HPDE6-E6E7 (cell line): ENCODE measurements around the gene HCFC1.

Experiments used
- DNase-seq: peaks from one replicate; pipeline ENCODE4 v3.0.0; 2011; ENCODE audit warnings: missing footprints; ENCODE audit errors: extremely low spot score

Gene HCFC1

DNA sequence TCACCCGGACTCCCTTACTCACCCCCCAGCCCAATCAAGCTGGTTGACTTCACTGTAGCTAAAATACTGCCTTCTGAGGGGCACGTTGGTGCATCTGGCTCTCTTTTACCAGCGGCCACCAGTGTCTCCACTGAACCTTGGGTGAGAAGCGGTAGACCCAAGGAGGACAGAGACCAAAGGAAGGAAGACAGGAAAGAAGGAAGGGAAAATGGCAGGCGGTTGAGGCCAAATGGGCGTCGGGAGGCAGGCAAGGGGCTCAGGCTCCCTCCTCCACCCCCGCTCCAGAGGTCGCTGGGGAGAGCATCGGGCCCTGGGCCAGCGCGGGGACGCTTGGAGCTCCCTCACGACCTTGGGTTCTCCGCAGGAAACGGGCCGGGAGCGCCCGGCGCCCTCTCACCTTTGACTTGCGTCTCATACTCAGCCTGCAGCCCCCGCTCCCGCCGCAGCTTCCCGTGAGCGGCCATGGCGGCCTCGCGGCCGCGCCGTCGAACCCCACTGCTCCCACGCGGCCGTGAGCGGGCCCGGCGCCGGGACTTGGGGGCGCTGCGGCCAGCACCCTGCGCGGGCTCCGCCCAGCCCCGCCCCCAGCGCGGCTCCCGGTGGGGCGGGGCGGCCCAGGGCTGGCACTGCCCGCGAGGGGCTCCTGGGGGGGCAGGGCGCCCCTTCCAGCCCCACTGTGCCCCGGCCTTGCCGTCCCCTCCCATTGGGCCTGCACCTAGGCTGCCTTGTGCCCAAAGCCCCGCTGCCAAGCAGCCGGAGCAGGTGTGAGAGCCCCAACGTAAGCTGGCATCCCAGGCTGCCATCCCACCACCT is 45.7 kb downstream of the HCFC1 start, which contains the start of gene ARHGAP4:
ARHGAP4 (minus strand) TSS at position 526 of the 813 bp plus-strand sequence; CDS start at position 464, 62 bp downstream.
- DNase-seq, result no peak

DNA sequence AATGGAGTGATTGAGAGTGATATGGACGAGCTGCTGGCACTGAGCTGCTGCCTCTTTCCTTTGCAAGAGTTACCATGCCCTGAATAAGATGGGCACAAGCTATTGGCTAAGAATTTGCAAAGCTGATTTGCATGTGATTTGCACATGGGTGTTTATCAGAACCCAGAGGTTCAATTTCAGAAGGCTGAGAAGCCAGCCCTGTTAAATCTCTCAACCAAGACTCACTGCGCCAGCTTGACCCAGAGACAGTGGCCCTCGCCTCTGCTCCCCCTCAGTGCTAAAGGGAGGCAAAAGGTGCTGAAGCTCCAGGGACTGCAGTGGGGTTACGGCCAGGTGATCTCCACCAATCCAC is 46.3 kb downstream of the HCFC1 start:
- DNase-seq, result no peak

DNA sequence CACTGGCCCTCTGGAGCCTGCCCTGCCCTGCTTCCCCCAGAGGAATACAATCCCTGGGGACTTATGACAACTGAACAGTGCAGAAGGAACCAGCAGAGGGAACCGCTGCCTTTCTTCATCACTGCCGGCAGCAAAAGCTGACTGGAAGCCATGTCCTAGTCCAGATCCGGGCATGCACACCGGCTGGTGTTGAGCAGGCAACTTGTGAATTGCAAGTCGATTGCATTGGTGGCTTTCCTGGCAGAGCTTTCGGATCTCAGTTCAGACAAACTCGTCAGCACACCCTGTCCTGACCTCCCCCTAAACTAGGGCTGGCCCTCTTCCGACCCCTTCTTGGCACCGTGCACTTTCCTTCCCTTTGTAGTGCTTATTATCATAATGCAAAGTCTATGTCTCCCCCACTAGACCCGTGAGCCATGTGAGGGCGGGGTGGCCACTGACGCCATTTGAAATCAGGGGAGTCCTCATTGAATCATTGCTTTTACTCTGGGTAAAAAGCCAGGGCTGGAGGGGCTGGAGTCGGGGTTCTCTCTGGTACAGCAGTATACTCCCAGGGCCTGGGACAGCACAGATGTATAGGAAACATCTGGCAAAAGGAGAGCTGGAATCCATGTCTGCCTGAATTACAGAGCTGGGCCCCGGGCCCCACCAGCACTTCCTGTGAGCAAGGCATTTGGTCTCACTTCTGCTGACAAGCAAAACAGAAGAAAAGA is 47.3 kb downstream of the HCFC1 start:
- DNase-seq, result no peak

DNA sequence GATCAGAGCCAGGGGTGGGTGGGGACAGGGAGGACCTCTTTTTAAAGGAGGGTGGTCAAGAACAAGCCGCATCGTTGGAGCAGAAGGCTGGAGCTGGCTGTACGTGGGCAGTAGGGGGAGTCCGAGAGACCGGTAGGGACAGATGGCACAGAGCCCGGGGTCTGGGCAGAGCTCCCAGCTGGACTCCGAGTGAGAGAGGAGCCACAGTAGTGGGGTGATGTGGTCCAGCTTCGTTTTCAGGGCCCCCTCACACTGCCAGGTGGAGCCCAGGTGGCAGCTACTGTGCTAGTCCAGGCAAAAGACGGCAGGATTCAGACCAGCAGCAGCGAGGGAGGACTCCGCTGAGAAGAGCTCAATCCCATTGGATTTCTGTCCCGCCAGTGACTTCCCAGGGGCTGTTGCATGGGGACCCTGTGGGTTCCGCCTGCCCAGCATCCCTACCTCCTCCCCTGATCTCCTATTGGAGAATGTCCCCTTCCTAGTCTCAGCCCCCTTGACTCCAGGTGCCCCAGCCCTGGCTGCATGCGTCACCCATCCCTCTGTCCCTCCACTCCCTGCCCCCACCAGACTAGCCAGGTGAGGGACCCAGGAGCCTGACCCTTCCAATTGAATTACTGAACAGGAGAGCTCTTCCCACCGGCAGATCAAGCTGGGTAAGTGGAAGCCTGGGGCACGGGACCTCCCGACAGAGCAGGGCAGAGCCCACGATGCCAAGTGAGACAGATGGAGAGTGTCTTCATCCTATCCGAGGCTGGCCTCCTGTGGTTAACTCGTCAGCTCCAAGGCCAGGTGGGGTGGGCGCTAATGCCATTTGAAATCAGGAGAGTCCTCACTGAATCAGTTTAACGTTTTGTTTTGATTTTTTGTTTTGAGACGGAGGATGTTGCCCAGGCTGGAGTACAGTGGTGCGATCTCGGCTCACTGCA is 48.4 kb downstream of the HCFC1 start:
- peak; percentile 72 for DNase-seq

DNA sequence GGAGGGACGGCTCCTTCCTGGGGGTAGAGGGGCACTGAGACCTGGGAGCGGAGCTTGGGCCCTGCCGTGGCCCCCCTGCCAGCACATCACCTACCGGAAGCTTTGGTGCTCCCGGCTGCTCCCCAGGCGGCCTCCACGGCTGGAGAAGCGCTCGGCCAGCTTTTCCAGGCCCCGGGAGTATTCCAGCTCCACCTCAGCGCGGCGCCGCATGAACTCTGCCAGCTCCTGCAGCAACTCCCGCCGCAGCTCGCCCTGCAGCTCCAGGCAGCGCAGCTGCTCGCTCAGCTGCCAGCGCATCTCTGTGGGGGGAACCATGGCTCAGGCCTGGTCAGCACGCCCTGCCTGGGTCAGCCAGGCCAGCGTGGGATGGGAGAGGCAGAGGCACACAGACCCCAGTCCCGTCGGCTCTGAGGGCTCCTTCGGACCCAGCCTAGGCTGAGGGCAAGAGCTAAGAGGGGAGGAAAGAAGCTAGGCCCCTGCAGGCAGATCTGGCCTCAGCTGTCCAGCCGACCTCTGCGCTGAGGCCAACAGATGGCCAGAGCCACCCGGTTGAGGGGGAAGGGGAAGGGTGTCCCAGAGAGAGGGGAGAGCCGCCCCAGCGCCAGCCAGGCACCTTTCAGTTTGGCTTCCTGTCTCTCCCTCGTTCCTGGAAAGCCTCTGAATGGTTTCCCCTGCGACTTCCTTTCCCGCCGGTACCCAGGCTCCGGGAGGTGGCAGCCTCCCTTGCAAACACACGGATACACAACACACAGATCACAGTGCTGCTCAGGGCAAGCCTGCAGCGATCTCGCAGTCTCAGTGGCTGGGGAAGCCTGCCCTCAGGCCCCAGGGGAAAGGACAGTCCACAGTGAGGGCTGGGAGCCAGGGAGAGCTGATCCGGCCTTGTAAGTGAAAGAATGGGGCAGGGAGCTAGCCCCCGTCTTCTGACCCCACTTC is 49.8 kb downstream of the HCFC1 start:
- DNase-seq, result no peak

DNA sequence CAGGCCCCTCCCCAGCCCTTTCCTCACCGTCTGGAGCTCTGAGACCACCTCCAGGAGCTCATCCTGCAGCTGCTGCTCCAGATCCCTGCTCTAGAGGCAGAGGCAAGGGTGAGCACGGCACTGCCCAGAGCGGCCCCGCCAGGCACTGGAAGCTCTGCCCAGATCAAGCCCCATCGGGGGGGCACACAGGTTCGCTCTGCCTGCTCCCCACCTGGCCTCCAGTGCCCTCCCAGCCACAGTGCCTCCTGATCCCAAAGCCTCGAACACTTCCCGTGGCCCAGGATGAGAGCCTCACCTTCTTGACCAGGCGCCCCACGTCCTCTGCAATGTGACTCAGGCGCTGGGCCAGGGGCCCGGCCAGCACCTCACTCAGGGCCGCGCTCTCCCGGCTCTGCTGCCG is 50.5 kb downstream of the HCFC1 start:
- DNase-seq, result no peak

DNA sequence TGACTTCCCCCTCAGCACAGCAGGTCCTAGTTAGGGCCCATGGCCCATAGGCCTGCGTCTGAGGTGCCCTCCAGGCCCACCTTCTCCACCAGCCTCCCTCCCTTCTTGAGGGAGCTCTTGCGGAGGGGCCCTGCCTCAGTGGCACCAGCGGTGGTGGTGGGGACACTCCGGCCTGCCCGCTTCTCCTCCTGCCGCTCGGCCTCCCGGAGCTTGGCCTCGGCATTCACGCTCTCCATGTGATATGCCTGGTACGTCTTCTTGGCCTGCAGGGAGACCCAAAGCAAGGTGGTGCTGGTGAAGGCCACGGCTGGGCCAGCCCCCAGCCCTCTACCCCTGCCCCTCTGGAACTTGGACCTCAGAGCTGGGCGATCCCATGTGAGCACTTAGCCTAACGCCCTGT is 51.1 kb downstream of the HCFC1 start:
- no peak for DNase-seq

DNA sequence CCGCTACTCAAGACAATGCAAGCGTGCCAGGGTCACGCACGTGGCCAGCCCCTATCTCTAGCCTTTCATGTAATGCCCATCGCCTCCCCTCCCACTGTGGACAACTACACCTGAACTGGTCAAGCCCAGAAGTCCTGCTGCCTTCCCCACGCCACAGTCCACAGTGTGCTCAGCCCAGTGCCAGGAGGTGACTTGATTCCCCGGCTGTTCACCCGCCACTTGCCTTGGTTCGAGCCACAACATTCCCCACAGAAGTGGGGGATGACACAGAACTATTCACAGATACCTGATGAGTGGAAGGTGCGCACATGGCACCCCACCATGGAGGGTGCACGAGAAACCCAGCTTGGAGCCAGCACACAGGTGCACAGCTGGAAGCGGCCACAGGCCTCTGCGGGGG is 52.3 kb downstream of the HCFC1 start:
- no peak for DNase-seq

DNA sequence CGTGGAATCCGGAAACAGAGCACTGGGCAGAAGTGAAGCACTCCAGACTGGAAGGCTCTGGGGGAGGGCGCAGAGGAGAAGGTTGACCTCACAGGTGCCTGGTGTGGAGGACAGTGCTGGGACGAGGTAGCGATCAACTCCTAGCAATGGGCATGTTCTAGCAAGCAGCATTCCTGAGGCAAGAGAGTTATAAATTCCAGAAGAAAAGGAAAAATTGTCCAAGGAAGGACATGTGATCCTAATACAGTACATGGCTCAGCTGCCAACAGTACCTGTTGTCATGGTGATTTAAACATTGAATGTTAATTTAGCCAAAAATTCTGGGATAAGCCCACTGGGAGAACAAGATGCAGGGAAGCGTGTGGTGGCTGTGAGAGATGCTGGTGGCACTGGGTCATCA is 53.7 kb downstream of the HCFC1 start:
- DNase-seq, result peak; percentile 67

DNA sequence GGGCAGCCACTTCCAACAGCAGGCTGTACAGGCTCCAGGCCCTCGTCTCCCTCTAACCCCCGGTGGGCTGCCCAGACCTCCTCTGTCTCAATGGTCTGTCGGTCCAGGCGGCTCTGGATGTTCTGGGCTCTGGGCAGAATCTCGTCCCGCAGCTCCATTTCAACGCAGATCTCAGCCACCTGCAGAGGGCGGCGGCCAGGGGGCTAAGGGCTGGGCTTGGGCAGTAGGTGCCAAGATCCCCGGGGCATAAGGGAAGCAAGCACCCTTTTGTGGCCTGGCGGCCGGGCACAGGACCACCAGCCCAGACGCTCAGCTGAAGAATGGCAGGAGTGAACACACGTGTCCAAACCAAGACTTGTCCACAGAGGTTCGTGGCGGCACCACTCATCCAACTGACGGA is 57.9 kb downstream of the HCFC1 start:
- no peak for DNase-seq

DNA sequence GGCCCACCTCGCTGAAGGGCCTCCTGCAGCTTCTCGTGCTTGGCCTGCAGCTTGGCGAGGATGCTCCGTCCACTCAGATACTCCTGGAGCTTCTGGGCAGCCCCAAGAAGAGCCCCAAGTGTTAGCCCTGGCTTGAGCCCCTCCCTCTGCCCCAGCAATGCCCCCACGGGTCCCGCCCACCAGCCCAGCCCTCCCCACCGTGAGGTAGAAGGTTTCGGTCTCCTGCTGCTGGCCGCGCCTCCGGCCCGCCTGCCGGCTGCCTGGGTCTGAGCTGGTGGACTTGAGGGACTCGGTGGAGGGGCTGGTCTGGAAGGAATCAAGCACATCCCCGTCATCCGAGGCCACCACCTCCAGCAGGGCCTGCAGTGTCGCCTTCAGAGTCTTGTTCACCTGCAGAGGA is 58.4 kb downstream of the HCFC1 start:
- no peak for DNase-seq

DNA sequence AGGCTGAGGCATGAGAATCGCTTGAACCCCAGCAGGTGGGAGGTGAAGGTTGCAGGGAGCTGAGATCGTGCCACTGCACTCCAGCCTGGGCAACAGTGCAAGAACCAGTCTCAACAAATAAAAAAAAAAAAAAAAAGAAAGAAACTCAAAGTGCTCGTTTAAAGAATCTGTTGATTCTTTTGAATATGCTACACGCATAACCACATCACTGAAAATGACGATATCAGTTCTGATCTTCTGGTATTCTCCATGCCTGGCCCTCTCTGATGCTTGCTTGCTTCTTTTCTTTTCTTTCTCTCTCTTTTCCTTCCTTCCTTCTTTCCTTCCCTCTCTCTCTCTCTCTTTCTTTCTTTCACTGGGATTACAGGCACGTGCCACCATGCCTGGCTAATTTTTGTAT is 59.8 kb downstream of the HCFC1 start:
- DNase-seq, result no peak

DNA sequence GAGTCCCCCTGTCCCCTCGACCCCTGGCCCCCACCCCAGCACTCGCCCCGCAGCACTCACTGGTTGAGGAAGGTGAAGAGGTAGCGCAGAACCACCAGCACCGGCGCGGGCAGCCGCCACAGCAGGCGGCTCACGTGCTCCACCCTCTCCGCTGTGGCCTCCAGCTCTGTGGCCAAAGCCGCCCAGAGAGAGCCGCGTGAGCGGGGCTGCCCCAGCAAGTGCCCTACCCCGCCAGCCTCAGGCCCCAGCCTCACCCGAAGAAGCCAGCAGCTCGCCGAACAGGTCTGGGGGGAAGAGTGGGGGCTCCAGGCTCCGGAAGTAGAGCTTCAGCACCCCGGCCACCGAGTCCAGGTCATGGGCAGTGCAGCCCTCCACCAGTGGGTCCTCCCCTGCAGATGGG is 61.2 kb downstream of the HCFC1 start:
- DNase-seq, result no peak

DNA sequence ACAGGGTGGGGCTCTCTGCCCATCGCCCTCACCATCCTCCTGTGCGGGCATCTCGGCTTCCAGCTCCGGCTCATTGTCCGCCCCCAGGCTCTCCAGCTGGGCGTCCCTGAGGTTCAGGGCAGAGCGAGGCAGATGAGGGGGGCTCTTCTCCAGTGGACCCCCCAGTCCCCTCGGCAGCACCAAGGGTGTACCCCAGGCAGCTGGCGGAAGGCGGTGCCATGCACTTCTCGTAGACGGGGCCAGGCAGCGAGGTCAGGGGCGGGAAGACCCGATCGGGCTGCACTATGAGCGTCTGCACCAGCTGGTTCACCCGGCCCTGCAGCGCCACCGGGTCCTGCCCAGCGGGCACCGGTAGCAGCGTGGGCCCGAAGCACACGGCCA is 61.6 kb downstream of the HCFC1 start:
- DNase-seq, result no peak

DNA sequence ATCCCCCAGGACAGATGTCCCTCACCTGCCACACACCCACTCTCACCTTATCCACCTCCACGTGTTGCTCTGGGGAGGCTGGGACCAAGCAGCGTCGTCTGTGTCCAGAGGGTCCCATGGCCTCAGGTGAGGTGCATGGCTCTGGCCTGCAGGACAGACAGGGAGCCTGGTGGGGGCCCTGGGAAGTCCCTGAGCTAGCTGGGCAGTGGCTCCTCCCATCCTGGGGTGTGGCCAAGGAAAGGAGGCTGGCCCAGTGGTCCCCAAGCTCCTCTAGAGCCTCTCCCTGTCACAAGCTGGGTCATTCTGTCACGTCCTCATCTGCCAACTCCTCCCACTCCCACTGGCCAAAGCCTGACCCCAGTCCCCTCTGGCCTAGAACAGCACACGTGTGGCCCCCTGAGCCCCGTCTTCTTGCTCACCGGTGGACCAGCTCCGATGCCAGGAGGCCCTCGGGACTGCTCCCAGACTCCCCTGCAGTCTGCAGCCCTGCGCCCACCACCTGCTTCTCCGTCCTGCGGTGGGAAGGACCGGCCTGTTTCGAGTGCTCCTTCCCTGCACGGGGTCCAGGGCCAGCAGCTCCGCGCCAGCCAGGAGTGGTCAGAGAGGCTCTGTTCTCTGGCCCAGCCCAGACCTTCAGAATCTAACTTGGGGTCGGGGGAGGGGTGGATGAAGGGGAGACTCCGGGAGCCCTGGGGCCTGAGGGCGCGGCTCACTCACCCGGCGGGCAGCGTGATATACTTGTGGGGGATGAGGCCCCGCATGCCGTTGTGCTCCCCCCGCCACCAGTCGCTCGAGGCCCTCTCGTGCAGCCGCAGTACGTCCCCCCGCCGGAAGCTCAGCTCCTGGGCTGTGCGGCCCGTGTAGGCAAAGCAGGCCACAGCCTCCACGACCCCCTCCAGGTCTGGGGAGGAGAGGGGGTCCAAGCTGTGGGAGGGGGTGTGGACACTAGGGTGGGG is 62.3 kb downstream of the HCFC1 start:
- no peak for DNase-seq

DNA sequence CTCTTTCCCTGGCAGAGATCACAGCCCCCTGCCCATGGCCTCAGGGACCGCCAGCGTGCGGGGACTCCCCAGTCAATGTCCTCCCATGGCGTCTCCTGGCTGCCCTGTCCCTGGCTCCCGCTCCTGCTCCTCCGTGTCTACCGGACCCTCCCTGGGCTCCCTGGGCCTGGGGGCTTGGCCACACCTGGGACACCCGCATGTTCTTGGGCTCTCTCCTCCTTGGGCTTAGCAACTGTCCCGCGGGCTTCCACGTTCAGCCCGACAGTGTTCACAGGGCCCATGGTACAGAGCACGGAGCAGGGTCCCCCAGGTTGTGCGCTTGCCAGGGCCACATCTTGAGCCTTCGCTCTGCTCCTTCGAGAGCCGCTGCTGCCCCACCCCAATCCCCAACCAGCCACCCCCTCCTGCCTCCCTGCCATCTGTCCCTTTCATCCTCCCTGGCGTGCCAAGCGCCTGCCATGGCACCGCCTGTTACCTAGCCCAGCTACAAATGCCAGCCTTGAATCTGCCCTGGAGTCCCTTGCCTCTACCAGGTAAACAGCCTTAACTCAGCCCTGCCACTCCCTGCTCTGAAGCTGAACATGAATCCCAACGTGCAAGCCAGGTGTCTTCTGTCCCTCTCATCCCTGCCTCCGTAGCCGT is 63.3 kb downstream of the HCFC1 start:
- DNase-seq, result no peak

DNA sequence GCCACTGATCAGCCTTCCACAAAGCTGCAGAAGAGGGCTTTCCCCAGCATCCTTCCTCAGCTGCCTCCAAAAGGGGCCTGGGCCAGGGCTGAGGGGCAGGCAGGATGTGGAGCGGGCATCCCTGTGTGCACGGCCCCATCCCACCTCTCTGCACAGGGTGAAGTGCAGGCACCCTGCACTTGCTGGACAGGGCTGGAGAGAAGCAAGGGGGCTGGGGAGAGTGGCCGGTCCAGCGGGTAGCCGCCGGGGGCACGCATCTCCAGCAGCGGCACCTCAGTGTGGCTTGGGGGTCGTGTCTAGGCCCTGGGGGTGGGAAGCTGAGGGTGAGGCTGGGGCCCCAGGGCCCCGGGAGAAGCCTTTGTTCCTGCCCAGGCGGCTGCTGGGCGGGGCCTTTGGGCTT is 64.2 kb downstream of the HCFC1 start:
- no peak for DNase-seq

DNA sequence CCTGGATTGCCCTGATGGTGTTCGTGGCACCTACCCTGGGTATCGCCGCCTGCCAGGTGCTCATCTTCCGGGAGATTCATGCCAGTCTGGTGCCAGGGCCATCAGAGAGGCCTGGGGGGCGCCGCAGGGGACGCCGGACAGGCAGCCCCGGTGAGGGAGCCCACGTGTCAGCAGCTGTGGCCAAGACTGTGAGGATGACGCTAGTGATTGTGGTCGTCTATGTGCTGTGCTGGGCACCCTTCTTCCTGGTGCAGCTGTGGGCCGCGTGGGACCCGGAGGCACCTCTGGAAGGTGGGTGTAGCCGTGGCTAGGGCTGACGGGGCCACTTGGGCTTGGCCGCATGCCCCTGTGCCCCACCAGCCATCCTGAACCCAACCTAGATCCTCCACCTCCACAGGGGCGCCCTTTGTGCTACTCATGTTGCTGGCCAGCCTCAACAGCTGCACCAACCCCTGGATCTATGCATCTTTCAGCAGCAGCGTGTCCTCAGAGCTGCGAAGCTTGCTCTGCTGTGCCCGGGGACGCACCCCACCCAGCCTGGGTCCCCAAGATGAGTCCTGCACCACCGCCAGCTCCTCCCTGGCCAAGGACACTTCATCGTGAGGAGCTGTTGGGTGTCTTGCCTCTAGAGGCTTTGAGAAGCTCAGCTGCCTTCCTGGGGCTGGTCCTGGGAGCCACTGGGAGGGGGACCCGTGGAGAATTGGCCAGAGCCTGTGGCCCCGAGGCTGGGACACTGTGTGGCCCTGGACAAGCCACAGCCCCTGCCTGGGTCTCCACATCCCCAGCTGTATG is 65.3 kb downstream of the HCFC1 start:
- no peak for DNase-seq
